H1 (cell line): Measurements from ENCODE around the gene GAPDHS. TPM values are rescaled to one million over a fixed set of nuclear protein-coding genes. Genes with fewer than 3 reads are reported as not detected.

ENCODE experiments used
- JUN ChIP-seq: IDR thresholded peaks from 2 replicates; pipeline ENCODE4 v1.6.1; 2011; ENCODE audit warnings: low read depth, mild to moderate bottlenecking, improper control_type of control experiment, low read length
- polyA plus RNA-seq, 7 experiments: library from polyadenylated mRNA; depleted of rRNA in 3 of 7; stranded (reverse) in 5 of 7; unstranded in 2 of 7; fragments of >200 nt in 5 of 7; fragments of 200-250 nt in 2 of 7; gene quantifications; 1 replicate in 5 of 7; 2 replicates in 1 of 7; 4 replicates in 1 of 7; pipeline versions ENCODE4 v1.2.1 to v1.2.3, GENCODE V29; 2011 to 2013; ENCODE audit warnings: missing spikeins in 2 of 7, mixed read lengths in 2 of 7
- total RNA-seq: library from RNA; stranded (reverse); fragmentation: NEBNext Ultra II Directional; extraction: Animal tissue kit (Norgen Biotek cat#: 25700); gene quantifications from 2 replicates; pipeline ENCODE4 v1.2.1, GENCODE V29; 2021
- TF ChIP-seq, protein P1 (sequence below): IDR thresholded peaks from 2 replicates; pipeline ENCODE4 v1.6.1; 2011; ENCODE audit warnings: low read length, improper control_type of control experiment

Gene GAPDHS
- total and polyA plus RNA-seq, 2 of the 8 experiments (the other 6 are each of a cell fraction or from before 2014, with no cell fraction given): 0.26 TPM; not detected in 1

DNA sequence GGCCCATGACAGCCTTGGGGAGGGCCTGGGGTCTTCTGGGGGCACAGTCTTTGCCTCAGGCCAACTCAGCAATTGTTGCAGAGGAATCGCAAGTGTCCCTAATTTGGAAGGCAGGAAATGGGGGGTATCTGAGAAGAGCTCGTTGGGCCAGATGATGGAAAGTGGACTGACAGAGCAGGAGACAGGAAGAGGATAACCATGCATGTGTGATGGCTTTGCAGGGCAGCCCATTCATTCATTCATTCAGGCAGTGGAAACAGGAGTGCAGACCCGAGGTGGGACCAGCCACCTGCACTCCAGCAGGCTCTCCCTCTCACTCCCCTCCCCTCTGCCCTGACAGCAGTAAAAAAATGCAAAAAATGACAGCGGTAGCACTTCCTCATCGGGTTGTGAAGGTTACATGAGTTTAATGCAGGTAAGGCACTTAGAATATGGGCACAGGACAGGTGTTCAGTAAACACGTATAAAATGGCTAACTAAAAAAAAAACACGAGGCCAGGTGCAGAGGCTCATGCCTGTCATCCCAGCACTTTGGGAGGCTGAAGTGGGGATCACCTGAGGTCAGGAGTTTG lies 7.2 kb downstream of the GAPDHS start (continued):
- TF ChIP-seq, protein P1, sequence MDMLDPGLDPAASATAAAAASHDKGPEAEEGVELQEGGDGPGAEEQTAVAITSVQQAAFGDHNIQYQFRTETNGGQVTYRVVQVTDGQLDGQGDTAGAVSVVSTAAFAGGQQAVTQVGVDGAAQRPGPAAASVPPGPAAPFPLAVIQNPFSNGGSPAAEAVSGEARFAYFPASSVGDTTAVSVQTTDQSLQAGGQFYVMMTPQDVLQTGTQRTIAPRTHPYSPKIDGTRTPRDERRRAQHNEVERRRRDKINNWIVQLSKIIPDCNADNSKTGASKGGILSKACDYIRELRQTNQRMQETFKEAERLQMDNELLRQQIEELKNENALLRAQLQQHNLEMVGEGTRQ: no peak
- TF ChIP-seq JUN: no peak
